Ascending aorta (tissue), 2 donors: Measurements from ENCODE around the gene C6orf62. TPM values are rescaled to one million over a fixed set of nuclear protein-coding genes. Genes with fewer than 3 reads are reported as not detected.
"Not testable (repeated sequence)": the region's sequence is repeated elsewhere in the genome, so short reads cannot be mapped to it uniquely, and the experiment has no call there.

Experiments
- DNase-seq, 2 donors: peaks; one replicate each; pipeline ENCODE4 v3.0.0-alpha.2; 2019; ENCODE audit warnings: low spot score in 2 of 2
- H3K27ac ChIP-seq, 2 donors: fragments of 200-600 bp; sonication (generic); one replicate each; pipeline ENCODE4 v1.5.1; 2016 to 2017; ENCODE audit warnings: mild to moderate bottlenecking in 1 of 2
- H3K27me3 ChIP-seq: fragments of 200-600 bp; sonication (generic); one replicate; pipeline ENCODE4 v1.5.1; 2017
- H3K36me3 ChIP-seq, 2 donors: fragments of 200-600 bp; sonication (generic); one replicate each; pipeline ENCODE4 v1.5.1; 2016
- H3K4me1 ChIP-seq, 2 donors: fragments of 200-600 bp; sonication (generic); one replicate each; pipeline ENCODE4 v1.5.1; 2016 to 2017; ENCODE audit warnings: mild to moderate bottlenecking in 1 of 2
- H3K4me3 ChIP-seq, 2 donors: fragments of 200-600 bp; sonication (generic); one replicate each; pipeline ENCODE4 v1.5.1; 2016 to 2017; ENCODE audit warnings: mild to moderate bottlenecking in 1 of 2
- H3K9me3 ChIP-seq, 2 donors: fragments of 200-600 bp; sonication (generic); one replicate each; pipeline ENCODE4 v1.5.1; 2016
- intact Hi-C: fragments of 100-400 bp; cut with DNase I; formaldehyde crosslinking; loops from one replicate; pipeline ENCODE4 v1.15.1; 2023
- total RNA-seq: library from RNA; depleted of rRNA; stranded (reverse); fragments of >200 nt; gene quantifications from one replicate; pipeline ENCODE4 v1.1.0, GENCODE V29; 2016
- TF ChIP-seq, protein P1 (sequence below), 3 experiments: fragments of 200-600 bp in 2 of 3; fragments of 450-650 bp in 1 of 3; sonication (generic) in 2 of 3; IDR thresholded peaks; one replicate each; pipeline ENCODE4 v1.5.1; 2016 to 2019; ENCODE audit warnings: antibody characterized with exemption in 3 of 3, mild to moderate bottlenecking in 1 of 3, moderate library complexity in 1 of 3

C6orf62 gene
- total RNA-seq, 1 donor from 2014 or later: 29.6 TPM

DNA sequence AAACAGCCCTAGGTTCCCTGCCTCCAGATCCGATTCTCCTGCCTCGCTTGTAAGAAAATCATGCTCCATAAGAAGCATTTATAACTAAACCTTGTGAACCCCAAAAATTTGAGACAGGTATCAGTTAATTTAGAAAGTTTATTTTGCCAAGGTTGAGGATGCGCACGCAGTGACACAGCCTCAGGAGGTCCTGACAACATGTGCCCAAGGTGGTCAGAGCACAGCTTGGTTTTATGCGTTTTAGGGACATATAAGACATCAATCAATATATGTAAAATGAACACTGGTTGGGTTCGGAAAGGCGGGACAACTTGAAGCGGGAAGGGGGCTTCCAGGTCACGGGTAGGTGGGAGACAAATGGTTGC lies 50.0 kb downstream of the C6orf62 start:
- Histone ChIP-seq H3K27ac (no peak overlapping the region), H3K9me3 (no peaks in the 10 kb centered on the region), H3K4me1 (peaks cover 4 to 13% of the 10 kb centered on the region in 2 donors), H3K36me3 (no peaks in the 10 kb centered on the region), H3K4me3 (no peak overlapping the region), H3K27me3 (no peaks in the 10 kb centered on the region)
- no peak for DNase-seq
- TF ChIP-seq, protein P1, sequence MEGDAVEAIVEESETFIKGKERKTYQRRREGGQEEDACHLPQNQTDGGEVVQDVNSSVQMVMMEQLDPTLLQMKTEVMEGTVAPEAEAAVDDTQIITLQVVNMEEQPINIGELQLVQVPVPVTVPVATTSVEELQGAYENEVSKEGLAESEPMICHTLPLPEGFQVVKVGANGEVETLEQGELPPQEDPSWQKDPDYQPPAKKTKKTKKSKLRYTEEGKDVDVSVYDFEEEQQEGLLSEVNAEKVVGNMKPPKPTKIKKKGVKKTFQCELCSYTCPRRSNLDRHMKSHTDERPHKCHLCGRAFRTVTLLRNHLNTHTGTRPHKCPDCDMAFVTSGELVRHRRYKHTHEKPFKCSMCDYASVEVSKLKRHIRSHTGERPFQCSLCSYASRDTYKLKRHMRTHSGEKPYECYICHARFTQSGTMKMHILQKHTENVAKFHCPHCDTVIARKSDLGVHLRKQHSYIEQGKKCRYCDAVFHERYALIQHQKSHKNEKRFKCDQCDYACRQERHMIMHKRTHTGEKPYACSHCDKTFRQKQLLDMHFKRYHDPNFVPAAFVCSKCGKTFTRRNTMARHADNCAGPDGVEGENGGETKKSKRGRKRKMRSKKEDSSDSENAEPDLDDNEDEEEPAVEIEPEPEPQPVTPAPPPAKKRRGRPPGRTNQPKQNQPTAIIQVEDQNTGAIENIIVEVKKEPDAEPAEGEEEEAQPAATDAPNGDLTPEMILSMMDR (IDR thresholded peaks at IDR 0.05): no peak
- intact Hi-C loops: loop anchor here (5.0 kb wide), 1 partner anchor 103 kb away; the partner anchor contains the start of gene GMNN

DNA sequence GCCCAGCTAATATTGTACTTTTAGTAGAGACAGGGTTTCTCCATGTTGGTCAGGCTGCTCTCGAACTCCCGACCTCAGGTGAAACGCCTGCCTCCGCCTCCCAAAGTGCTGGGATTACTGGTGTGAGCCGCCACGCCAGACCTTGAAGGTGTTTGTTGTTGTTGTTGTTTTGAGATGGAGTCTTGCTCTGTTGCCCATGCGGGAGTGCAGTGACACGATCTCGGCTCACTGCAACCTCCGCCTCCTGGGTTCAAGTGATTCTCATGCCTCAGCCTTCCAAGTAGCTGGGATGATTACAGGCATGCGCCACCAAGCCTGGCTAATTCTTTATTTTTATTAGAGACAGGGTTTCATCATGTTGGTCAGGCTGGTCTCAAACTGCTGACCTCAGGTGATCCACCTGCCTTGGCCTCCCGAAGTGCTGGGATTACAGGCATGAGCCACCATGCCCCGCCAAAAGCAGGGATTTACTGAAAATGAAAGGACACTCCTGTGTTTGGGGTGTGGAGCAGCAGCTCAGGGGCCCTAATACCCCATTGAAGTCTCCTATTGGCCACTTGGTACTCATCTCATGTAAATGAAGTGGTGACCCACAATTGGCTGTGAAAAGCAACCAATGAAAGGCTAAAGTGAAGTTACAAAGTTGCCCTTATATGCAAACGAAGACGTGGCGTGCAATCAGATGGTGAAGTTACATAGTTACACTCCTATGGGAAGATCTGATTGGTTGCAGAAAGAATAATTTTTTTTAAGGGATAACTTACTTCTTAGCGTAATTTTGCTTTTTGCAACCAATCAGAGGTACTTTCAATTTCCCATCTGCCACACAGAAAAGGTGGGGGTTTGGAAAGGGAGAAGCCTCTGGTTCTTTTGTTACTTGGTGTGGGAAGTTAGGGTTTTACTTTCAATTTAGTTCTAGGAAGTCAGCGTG lies 50.6 kb downstream of the C6orf62 start:
- H3K36me3 ChIP-seq, H3K27ac ChIP-seq, H3K9me3 ChIP-seq, H3K27me3 ChIP-seq, DNase-seq: not testable (repeated sequence)
- Histone ChIP-seq H3K4me3 (peak overlapping the region; percentile 85 to 99), H3K4me1 (peaks cover 4 to 13% of the 10 kb centered on the region in 2 donors)
- intact Hi-C loops: loop anchor here (5.0 kb wide), 1 partner anchor 104 kb away; the partner anchor contains the start of gene GMNN

DNA sequence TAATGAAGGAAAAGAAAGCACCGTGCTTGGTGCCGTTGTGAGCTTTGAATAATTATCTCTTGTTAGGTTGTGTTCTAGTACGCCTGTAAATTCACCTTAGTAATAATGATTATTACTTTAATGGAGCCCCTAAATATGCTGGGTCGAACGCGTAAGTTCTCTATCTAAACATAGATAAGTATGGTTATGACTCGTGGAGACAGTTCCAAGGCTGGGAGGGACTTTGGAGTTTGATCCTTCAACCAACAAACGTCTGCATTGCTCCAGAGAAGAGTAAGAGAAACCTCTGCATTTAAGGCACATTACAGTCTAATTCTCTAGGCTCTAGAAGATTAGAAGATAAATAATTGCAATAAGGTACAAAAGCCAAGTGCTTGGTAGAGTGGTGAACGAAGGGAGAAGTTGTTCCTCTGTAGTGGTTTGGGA lies 51.6 kb downstream of the C6orf62 start:
- peaks cover 4 to 13% of the 10 kb centered on the region in 2 donors for H3K4me1 ChIP-seq
- H3K27ac ChIP-seq: peak overlapping the region; percentile 90 to 95
- TF ChIP-seq, protein P1 (IDR thresholded peaks at IDR 0.05): no peak
- no peaks in the 10 kb centered on the region for H3K27me3 ChIP-seq
- peaks cover 0 to 12% of the 10 kb centered on the region in 2 donors for H3K36me3 ChIP-seq
- H3K4me3 ChIP-seq: peak overlapping the region; percentile 85 to 99
- intact Hi-C loops: loop anchor here (1.0 to 5.0 kb wide), 3 partner anchors 53 to 105 kb away; partner anchors contain the start of gene GMNN
- DNase-seq: no peak
- no peaks in the 10 kb centered on the region for H3K9me3 ChIP-seq

DNA sequence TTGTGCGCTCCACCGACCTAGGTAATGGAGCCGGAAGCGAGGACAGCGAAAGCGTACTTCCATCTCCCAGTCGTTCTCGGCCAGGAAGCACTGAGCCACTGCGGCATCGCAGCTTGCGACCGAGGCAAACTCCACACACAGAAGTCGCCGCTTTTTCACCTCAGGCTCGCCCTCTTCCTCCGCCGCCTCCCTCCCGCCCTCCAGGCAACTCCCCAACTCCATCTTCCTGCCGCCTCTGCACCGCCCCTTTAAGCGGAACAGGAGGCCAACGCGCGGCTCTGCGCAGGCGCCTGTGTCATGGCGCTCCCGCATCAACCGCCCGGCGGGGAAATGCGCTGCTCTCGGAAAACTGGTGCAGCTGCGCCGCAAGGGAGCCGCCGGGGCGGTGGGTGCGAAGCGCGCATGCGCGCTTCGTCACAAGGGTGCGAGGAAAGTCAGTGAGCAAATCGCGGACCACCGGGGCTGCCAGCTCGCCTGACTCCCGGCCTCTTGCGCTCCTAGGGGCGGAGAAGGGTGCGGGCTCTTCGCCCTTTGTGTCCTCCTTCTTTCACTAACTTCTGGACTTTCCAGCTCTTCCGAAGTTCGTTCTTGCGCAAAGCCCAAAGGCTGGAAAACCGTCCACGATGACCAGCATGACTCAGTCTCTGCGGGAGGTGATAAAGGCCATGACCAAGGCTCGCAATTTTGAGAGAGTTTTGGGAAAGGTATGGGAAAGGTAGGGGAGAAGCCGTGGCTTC lies 52.1 kb downstream of the C6orf62 start, which contains the start of the genes ACOT13 and TDP2:
Gene ACOT13, plus strand, starts transcription at position 437 of the 737 bp plus-strand sequence. Its CDS starts 187 bp downstream, at position 624.
Gene TDP2, minus strand, starts transcription at position 259 of the 737 bp plus-strand sequence. Its CDS starts 37 bp downstream, at position 222.
- TF ChIP-seq, protein P1 (IDR thresholded peaks at IDR 0.05): peak; percentile 50 to 74 (median 52)
- no peaks in the 10 kb centered on the region for H3K9me3 ChIP-seq
- no peaks in the 10 kb centered on the region for H3K27me3 ChIP-seq
- H3K4me1 ChIP-seq: peaks cover 4 to 13% of the 10 kb centered on the region in 2 donors
- H3K4me3 ChIP-seq: peak within 1 kb of the TSS; percentile 85 to 99
- H3K36me3 ChIP-seq: peaks cover 0 to 12% of the 10 kb centered on the region in 2 donors
- peak within 1 kb of the TSS; percentile 90 to 95 for H3K27ac ChIP-seq
- DNase-seq: peak; percentile 86 to 98
- intact Hi-C loops: loop anchor here (1.0 to 5.0 kb wide), 3 partner anchors 54 to 105 kb away; partner anchors contain the start of gene GMNN

DNA sequence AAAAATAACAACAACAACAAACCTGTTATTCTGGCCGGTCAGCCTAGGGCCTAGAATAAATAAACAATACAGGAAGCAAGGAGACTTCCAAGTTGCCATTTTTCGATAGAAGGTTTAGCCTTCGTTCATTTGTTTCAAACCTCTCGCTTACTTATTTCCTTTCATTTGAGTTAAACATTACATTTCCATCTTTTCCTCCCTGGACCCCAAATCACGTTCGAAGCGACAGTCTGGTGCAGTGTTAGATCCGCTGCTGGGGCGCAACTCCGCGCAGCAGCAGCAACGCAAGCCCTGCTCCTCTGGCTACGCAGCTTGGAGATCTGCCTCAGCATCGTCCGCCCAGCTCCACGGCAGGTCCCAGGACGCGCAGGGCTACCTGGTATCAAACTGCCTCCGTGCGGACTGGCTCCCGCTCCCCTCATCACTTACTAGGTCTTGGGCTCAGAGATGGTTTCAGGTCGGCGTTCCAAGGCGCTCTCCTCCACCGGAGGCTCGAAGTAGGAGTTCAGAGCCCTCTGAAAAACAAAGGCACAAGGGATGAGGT lies 52.8 kb downstream of the C6orf62 start:
- TF ChIP-seq, protein P1 (IDR thresholded peaks at IDR 0.05): no peak

More for the DNA sequence above, 52.8 kb downstream of the C6orf62 start:
- Histone ChIP-seq H3K36me3 (peaks cover 0 to 12% of the 10 kb centered on the region in 2 donors), H3K4me1 (peaks cover 4 to 13% of the 10 kb centered on the region in 2 donors), H3K27me3 (no peaks in the 10 kb centered on the region), H3K9me3 (no peaks in the 10 kb centered on the region), H3K27ac (peak overlapping the region; percentile 90 to 95), H3K4me3 (peak overlapping the region; percentile 85 to 99)
- peak in 1 of 2 donors; percentile 67 for DNase-seq
- intact Hi-C loops: loop anchor here (2.0 to 5.0 kb wide), 2 partner anchors 55 to 106 kb away; partner anchors contain the start of gene GMNN
